NOMO-1 treated with DMSO at 0.1 percent for 48 hours (cell line): ENCODE measurements around the gene FAM110A.

ENCODE experiments used
- DNase-seq: peaks from one replicate; lab custom pipeline; 2025; ENCODE audit not compliant: unreplicated experiment; lab: John Stamatoyannopoulos, UW

The FAM110A gene

GRCh38 chr20:870758-871157, 37.2 kb downstream of the FAM110A start:
- DNase-seq = no peak

- no peak for DNase-seq
These were observed 37.9 kb downstream of the FAM110A start for GRCh38 chr20:871436-871835.

- DNase-seq = no peak
These were observed 38.4 kb downstream of the FAM110A start for GRCh38 chr20:871948-872347.

GRCh38 chr20:872855-873520, 39.5 kb downstream of the FAM110A start:
- DNase-seq = no peak

GRCh38 chr20:873875-874607, 40.5 kb downstream of the FAM110A start:
- no peak for DNase-seq

GRCh38 chr20:875115-875514, 41.6 kb downstream of the FAM110A start:
- no peak for DNase-seq

- no peak for DNase-seq
These were observed 44.3 kb downstream of the FAM110A start for GRCh38 chr20:877814-878213.

- DNase-seq = peak; percentile 22
These were observed 45.2 kb downstream of the FAM110A start for GRCh38 chr20:878511-879307.

GRCh38 chr20:879626-880025, 46.1 kb downstream of the FAM110A start:
- DNase-seq = no peak

- DNase-seq = peak; percentile 60
These were observed 47.7 kb downstream of the FAM110A start for GRCh38 chr20:881051-881782.

GRCh38 chr20:881783-882144, 48.2 kb downstream of the FAM110A start:
- DNase-seq = no peak

GRCh38 chr20:884983-885952, 51.8 kb downstream of the FAM110A start:
- DNase-seq = no peak

GRCh38 chr20:887137-887536, 53.6 kb downstream of the FAM110A start:
- no peak for DNase-seq

- no peak for DNase-seq
These were observed 54.5 kb downstream of the FAM110A start for GRCh38 chr20:888057-888456.

GRCh38 chr20:889106-889505, 55.6 kb downstream of the FAM110A start:
- no peak for DNase-seq

GRCh38 chr20:889932-890463, 56.5 kb downstream of the FAM110A start:
- DNase-seq = no peak

- DNase-seq = no peak
These were observed 57.1 kb downstream of the FAM110A start for GRCh38 chr20:890666-891057.

GRCh38 chr20:891058-891705, 57.7 kb downstream of the FAM110A start:
- DNase-seq = peak; percentile 12

GRCh38 chr20:891706-892080, 58.2 kb downstream of the FAM110A start:
- DNase-seq = no peak
